NCI-H128 (cell line): ENCODE data around the gene TNFRSF13B.
"Not testable (repeated sequence)": the region's sequence is repeated elsewhere in the genome, so short reads cannot be mapped to it uniquely, and the experiment has no call there.

Experiments
- DNase-seq: peaks from one replicate; lab custom pipeline; 2025; ENCODE audit not compliant: unreplicated experiment; lab: John Stamatoyannopoulos, UW

Gene TNFRSF13B

DNA sequence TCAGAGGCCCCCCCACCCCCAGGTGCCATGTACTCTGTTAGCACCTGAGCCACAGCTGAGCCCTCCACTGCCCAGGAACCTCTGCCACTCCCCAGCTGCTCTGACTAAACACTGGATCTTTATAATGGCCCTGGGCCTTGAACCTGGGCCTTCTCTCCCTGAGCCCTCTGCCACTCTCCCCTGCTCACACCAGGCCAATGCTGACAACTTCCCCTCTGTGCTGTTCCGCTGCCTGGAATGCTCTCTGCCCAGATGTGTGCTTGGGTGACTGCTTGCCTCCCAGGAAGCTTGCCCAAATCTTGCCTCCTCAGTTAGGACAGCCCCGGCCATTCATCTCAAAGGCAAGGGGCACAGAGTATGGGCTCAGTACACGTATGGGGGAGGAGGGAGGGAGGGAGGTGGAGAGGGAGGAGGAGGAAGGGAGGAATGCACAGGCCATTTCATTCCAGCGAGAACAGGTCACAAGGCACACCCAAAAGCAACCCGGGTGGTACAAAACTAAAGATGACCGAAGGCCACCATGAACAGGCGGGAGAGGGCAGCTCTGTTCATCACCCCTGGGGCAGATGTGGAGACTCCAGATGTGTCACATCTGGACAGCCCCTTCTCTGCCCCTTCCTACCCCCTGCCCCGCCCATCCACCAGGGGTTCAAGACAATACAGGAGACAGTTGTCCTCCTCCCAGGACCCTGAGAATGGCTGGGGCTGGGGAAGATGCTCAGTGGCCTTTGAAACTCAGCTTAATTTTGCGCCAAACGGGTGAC, 15.3 kb upstream of the TNFRSF13B start:
- no peak for DNase-seq

GRCh38 chr17:16986391-16986790, 14.5 kb upstream of the TNFRSF13B start:
- no peak for DNase-seq

DNA sequence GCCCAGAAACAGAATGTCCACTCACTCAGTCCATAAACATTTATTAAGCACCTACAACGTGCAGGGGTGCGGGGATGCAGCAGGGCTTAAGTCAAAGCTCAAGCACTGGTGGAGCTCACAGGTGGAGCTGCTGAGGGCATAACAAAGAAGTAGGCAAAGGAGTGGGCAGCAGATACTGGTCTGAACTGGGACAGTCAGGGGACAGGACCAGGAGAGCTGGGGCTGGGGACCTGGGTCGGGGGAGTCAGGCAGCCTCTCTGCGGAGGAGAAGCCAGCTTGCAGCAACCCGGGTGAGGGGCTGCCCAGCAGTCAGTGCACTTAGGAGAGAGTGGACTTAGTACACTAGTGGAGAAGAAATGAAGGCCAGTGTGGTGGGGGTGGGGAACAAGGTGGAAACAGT, 10.0 kb upstream of the TNFRSF13B start:
- no peak for DNase-seq

DNA sequence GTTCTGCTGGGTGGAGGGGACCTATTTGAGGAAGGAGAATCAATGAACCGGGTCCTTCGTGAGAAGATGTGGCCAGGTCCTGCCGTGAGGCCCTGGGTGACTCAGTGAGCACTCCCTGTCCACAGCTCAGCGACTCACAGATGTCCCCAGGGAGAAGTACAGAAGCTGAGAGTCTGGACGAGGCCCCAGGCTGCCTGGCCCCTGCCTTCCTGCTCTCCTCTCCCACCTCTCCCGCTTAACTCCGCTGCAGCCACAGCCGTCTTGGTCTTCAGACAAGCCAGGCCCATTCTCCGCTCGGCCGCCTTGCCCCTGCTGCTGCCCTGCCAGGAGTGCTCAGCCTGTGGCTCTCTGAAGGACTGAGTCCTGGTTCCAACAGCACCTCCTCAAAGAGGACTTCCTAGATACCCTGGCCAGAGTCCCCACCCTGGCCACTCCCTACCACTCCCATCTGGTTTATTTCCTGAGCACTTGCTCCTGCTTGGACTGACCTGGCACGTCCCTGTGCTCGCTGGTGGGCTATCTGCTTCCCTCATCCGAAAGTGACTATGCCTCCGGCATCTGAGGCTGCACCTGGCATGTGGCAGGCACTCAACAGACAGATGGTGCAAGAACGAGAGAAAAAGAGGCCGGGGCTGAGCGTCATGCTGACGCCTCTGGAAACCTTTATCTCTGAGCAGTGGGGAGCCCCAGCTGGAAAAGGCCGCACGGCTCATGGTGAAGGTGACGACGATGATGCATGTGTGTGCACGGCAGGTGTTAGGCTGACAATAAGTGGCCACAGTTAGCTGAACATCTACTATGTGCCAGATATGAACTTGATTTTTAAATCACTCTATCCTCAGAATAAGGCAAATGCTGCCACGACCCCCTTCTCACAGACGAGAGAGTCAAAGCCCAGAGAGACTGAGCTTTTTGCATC, 9.2 kb upstream of the TNFRSF13B start:
- no peak for DNase-seq

DNA sequence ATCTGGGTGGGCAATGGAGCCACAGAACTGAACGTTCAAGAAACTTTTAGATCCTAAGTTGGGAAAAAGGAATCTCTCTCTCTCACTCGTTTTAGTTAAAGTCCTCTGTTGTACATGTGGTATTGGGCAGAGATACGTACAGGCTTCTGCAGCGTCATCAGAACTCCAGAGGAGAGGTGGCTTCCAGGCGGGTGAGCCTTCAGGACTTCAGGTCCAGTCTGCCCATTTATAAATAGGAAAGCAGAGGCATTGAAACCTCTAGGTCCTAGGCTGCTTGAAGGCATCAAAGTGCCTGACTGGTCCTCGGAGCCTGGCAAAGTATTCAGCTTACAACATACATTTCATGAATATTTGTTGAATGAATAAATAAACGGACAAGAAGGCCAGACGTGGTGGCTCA, 8.1 kb upstream of the TNFRSF13B start:
- DNase-seq: no peak

- not testable (repeated sequence) for DNase-seq
These were observed 7.4 kb upstream of the TNFRSF13B start for GRCh38 chr17:16979237-16979823.

DNA sequence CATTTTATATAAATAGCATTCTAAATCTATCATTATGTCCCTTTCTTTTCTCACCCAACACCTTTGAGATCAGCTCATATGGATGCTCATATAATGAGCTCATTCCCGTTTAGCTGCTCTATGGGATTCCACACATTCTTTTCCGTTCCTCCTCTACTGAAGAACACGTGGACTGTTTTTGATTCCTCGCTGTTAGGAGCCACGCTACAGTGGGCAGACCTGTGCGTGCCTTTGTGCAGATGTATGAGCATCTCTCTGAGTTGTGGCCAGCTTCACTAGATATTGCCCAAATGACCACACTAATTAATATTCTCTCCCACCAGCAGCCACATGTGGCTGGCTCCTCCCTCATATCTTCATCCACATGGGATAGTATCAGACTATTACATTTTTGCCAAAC, 6.0 kb upstream of the TNFRSF13B start:
- DNase-seq: no peak

GRCh38 chr17:16976725-16977550, 5.0 kb upstream of the TNFRSF13B start:
- DNase-seq: no peak

DNA sequence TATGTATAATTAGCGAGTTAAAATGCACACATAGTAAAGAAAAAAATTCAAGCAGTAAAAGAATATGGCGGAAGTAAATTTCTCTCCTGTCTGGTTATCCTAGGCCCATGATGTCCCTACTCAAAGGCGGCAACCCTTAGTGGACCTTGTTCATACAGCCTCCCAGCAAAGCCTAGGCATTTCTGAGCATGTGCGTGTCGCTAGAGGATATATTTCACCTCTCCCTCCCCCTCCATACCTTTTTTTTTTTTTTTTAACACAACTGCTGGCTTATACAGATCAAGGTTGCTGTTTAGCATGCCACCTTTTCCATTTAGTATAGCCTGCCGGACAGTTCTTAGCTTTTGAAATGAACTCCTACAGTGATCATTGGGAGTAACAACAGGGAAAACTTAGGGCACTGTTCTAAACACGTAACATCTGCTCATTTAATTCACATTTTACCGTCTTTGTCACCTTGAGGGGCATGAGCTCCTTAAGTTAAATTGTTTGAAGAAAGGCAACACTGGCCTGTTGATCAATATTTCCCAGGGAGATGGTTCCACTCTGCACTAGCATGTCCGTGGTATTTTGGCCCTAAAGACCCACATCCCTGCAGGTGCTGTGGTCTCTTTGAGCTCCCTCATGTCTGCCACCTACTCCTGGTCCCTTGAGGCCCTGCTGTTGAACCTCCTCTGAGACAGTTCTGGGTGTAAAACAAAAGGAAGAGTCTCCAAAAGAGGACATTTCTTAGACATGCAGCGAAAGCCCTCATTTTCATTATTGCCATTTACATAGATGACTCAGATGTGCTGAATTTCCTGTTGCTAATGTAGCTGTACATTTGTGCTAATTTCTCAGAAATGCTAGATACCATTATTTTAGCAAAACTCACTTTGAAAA, 4.1 kb upstream of the TNFRSF13B start:
- DNase-seq: no peak

DNA sequence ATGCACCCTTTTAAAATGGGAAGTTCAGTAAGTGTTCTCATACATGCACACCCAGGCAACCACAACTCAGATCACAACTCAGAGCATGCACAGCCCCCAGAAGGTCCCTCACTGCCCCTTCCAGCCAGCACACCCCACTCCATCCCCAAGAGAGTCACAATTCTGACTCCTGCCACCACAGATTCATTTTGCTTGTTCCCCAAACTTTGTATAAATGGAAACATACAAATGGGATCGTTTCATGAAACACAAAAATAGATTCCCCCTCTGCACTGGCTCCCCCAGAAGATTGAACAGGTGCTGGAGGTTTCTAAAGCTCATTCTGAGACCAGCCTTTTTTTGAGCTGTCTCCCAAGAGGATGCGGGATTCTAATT, 3.3 kb upstream of the TNFRSF13B start:
- no peak for DNase-seq

DNA sequence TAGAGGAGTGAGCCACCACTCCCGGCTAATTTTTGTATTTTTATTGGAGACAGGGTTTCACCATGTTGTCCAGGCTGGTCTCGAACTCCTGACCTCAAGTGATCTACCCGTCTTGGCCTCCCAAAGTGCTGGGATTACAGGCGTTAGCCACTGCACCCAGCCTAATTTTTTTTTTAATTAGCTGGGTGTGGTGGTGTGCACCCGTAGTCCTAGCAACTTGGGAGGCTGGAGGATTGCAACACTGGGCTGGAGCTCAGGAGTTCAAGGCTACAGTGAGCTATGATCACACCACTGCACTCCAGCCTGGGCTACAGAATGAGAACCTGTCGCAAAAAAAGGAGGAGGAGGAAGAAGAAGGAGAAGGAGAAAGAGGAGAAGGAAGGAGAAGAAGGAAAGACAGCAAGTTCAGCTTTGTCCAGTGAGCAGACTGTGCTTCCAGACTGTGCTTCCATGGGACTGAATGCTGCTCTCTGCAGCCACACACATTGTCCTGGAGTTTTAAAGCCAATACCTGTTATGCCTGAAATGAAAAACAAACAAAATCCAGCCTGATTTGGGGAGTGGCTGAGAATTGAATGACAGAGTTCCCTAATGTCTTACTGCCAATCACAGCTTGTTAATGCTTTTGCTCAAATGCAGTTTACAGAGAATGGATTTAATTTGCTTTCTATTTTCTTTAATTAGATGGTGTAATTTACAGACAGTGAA, 2.8 kb upstream of the TNFRSF13B start:
- DNase-seq: no peak

DNA sequence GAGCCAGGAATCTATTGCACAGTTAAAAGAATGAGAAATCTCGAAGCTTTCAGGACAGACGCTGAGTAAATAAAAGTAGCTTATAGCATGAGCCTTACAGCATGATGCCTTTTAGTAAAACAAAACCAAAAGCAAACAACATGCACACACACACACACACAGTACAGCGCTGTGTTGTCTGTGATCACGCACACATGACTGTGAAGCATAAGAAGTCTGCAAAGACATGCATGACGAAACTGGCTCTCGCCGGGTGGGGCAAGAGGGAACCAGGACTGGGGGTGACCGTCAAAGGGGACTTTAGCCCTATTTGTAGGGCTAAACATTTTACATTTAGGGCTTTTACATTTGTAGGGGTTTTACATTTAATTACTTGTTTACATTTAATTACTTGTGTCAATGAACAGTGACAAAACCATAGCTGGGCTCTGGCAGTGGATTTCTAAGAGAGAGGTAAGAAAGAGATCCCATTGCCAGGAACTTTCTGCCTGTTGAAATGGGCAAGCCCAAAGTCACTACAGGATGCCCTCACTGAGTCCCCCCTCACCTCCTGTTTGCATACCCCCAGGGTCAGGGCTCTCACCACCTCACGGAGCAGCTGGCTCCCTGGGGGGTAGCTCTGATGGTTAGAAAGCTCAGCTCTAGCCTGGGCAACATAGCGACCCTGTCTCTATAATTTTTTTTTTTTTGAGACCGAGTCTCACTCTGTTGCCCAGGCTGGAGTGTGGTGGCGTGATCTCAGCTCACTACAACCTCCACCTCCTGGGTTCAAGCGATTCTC, 2.0 kb upstream of the TNFRSF13B start:
- no peak for DNase-seq

- DNase-seq: not testable (repeated sequence)
These were observed 1.1 kb upstream of the TNFRSF13B start for GRCh38 chr17:16973043-16973442.

DNA sequence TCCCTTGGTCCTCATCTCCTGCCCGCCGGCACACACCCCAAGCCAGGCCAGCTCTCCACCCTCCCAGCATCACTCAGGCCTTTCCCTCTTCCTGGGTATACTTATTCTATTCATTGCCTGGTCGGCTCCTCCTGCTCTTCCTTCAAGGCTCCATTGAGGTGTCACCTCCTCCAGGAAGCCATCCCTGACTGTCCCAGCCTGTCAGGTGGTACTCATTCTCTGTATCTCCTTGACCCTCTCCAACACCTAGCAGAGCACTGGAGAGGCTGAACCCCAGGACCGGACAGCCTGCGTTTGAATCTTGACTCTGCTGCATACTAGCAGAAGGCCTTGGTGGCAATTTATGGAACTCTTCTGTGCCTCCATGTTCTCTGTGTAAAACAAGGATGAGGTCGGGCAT, 428 bp upstream of the TNFRSF13B start:
- DNase-seq: no peak

DNA sequence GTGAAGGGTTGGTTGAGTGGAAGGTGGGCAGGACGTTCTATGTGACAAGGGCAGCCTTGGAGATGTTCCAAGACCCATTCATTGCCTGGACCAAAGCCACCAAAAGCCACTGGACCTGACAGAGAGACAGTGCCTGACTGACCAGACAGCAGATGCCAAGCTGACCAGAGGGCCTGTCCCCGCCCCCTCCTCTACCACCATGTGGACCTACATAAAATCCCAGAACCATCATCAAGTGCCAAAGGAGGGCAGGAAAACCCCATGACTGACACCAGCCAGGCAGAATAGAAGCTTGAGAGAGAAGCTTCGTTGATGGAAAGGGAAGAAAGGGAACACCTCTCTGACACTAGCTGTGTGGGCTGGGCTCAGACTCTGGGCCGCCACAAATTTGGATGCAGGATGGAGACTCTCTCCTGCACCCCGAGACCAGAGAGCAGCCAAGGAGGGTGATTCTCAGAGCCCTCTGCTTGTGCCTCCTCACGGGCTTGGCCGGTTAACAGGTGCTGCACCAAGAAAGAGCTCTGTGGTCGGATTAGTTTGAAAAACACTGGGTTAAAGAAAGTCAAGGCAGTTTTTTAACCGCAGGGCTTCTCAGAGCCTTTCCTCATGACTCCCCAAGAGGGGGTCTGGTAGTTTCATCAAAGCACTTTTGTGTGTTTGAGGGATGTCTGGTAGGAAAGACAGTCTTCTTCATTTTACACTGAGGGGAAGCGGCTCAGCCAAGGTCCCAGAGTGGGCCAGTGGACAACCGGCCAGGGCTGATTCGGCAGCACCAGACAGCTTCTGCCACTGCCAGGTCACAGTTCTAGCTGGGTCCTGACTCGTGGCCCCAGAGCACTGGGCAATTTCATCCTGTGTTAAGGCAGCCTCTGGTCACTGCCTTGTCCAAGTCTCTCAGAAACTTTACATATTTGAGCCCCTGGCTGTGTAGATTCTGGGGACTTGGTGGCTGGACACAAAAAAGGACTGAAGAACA, 1.7 kb downstream of the TNFRSF13B start:
- DNase-seq: no peak

DNA sequence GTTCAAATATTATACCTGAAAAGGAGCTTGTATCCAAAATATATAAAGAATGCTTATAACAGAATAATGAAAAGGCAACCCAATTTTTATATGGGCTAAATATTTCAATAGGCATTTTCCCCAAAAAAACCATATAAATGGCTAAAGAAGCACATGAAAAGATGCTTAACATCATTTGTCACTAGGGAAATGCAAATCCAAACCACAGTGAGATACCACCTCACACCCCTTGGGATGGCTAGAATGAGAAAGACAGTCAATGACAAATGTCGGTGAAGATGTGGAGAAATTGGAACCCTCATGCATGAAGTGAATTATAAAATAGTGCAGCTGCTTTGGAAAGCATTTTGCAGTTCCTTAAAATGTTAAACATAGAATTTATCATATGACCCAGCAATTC, 3.1 kb downstream of the TNFRSF13B start:
- no peak for DNase-seq

GRCh38 chr17:16962804-16963203, 9.1 kb downstream of the TNFRSF13B start:
- DNase-seq: no peak
